Measurements from ENCODE around the gene IL18.
"Not testable (repeated sequence)": the region's sequence is repeated elsewhere in the genome, so short reads cannot be mapped to it uniquely, and the experiment has no call there.

IL18 gene

GRCh38 chr11:112163875-112164685 is at the start of gene IL18:
TSS of gene IL18 (minus strand) at chr11:112164094. CDS start at chr11:112155053, 9,041 bp downstream.
- DNase-seq: no peak

GRCh38 chr11:112212710-112213109 is 48.8 kb upstream of the IL18 start:
- DNase-seq: no peak

GRCh38 chr11:112212290-112212689 is 48.4 kb upstream of the IL18 start:
- no peak for DNase-seq

GRCh38 chr11:112211536-112211935 is 47.6 kb upstream of the IL18 start:
- DNase-seq: no peak

- no peak for DNase-seq
Observed at GRCh38 chr11:112210890-112211289, 47.0 kb upstream of the IL18 start.

- no peak for DNase-seq
Observed at GRCh38 chr11:112206071-112206470, 42.2 kb upstream of the IL18 start.

- no peak for DNase-seq
Observed at GRCh38 chr11:112200252-112200651, 36.4 kb upstream of the IL18 start.

GRCh38 chr11:112199101-112199500 is 35.2 kb upstream of the IL18 start:
- DNase-seq: not testable (repeated sequence)

- DNase-seq: no peak
Observed at GRCh38 chr11:112196519-112197087, 32.7 kb upstream of the IL18 start.

GRCh38 chr11:112195951-112196351 is 32.1 kb upstream of the IL18 start:
- DNase-seq: no peak

- not testable (repeated sequence) for DNase-seq
Observed at GRCh38 chr11:112195113-112195512, 31.2 kb upstream of the IL18 start.

- no peak for DNase-seq
Observed at GRCh38 chr11:112186304-112186703, 22.4 kb upstream of the IL18 start.

- no peak for DNase-seq
Observed at GRCh38 chr11:112185883-112186282, 22.0 kb upstream of the IL18 start.

GRCh38 chr11:112182867-112183266 is 19.0 kb upstream of the IL18 start:
- DNase-seq: no peak

- no peak for DNase-seq
Observed at GRCh38 chr11:112179601-112180000, 15.7 kb upstream of the IL18 start.

- DNase-seq: no peak
Observed at GRCh38 chr11:112178936-112179335, 15.0 kb upstream of the IL18 start.

GRCh38 chr11:112178428-112178827 is 14.5 kb upstream of the IL18 start:
- no peak for DNase-seq

- DNase-seq: no peak
Observed at GRCh38 chr11:112177589-112177988, 13.7 kb upstream of the IL18 start.

GRCh38 chr11:112176077-112176476 is 12.2 kb upstream of the IL18 start:
- no peak for DNase-seq

- no peak for DNase-seq
Observed at GRCh38 chr11:112175599-112175952, 11.7 kb upstream of the IL18 start.

- DNase-seq: no peak
Observed at GRCh38 chr11:112174789-112175598, 11.1 kb upstream of the IL18 start, which contains the start of gene BCO2. TSS of gene BCO2 (plus strand) at chr11:112175512. CDS start at chr11:112175602, 90 bp downstream.

- DNase-seq: no peak
Observed at GRCh38 chr11:112173152-112173551, 9.3 kb upstream of the IL18 start.

- no peak for DNase-seq
Observed at GRCh38 chr11:112172362-112172994, 8.6 kb upstream of the IL18 start.
